ENCODE results near the gene DUSP16.

DNA sequence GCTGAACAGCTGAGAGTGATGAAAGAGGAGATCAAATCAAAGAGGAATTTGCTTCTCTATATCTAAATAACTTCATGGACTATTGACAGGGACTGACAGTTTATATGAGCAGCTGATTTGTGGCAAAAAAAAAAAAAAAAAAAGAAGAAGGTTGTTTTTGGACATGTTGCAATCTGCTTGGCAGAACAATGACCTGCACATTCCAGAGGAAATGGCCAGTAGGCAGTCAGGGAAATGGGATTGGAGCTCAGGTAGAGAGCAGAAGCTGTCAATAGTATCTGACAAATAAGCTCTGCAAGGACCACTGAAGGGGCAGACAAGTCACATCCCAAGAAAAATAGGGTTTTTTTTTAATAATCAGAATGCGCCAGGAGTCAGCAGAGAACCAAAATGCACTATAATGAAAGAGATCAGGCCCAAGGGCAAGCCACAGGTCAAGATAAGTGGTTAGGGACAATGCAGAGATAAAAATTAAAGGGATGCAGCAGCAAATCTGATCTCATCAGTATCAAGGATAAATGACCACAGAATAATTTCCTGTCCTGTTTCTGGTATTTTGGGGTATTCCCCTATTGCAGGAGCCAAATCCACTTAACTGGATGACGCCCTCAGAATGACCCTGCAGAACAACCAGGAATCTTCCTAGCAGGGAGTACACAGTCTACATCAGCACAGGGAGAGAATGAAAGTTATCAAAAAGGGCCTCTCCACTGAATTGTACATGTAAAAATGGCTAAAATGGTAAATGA lies 22.6 kb upstream of the DUSP16 start:
- TF ChIP-seq POLR2AphosphoS5 (IDR thresholded peaks at IDR 0.05; ENCODE audit: low read depth): no peak
- TF ChIP-seq REST (IDR thresholded peaks at IDR 0.05; ENCODE audit: insufficient replicate concordance, low read depth): no peak
- no peak for TF ChIP-seq CTCF (IDR thresholded peaks at IDR 0.05; ENCODE audit: insufficient read depth, low read length)
